HG03558 (cell line): ENCODE results near the gene KCNK13.
"Not testable (repeated sequence)": the region's sequence is repeated elsewhere in the genome, so short reads cannot be mapped to it uniquely, and the experiment has no call there.

Experiments
- ATAC-seq: cut with Tn5 transposase; IDR thresholded peaks from one replicate; pipeline ENCODE4 v1.9.1; 2021; ENCODE audit warnings: moderate number of reproducible peaks; ENCODE audit not compliant: unreplicated experiment; ENCODE audit errors: extremely low read depth

Gene KCNK13

DNA sequence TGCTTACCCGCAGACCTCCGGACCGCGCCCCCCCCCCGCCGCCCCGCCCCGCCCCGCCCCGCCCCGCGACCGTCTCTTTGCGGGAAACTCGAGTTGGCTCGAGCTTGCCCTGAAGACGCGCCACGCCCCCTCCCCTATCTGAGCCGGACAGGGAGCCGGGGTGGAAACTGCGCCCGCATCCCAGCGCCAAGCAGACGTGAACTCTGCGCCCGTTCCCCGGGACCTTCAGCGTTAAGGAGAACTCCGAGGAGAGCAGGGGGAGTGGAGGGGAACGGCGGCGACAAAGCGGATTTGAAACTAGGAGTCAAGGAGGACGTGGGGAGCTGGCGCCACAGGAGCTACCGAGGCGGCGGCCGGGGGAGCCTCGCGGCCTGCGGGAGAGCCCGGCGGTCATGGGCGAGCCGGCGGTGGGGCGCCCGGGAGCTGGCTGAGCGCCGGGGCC lies at the start of gene KCNK13:
TSS of gene KCNK13 (plus strand) at position 310 of the 442 bp plus-strand sequence. CDS start 212 bp downstream, outside the sequence.
- no peak for ATAC-seq

DNA sequence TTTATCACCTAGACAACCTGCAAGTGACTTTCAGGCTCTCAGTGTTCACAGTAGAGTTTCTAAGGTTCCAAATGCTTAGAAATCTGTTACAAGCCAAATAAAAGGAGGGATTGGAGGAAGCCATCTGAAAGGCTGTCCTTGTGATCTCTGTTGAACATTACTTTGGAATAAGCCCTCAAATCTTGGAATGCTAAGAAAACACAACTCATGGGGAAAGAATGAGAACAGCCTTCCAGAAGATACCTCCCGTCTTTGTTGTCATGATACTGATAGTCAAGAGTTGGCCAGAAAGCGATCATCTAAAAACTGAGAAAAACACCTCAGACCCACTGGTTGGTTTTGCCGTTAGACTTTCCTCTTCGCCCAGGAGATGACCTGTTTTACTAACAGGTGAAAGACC lies 44.4 kb upstream of the KCNK13 start:
- ATAC-seq: no peak

DNA sequence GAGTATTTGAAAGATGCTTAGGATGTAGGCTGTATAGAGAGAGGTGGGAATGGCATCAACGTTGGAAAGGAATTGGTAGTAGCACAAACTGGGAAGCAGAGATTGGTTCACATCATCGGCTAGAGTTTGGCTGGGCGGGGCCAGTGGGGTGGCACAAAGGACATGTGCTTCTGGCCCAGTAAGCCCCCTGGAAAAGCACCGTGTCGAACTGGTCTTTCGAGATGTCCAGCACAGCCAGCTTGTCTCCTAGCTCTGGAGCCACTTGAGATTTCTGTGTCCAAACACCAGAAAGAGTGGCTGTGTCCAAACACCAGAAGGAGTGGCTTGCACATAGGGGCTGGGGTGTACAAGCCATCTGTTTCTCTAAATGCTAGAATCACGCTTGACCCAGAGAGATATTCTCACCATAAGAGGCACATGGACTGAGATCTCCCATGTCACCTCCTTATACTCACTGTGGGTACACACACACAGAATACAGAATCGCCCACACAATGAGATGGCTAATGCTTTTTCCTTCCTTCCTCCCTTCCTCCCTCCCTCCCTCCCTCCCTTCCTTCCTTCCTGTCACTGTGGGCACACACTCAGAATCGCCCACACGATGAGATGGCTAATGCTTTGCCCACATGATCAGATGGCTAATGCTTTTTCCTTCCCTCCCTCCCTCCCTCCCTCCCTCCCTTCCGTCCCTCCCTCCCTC lies 41.8 kb upstream of the KCNK13 start:
- ATAC-seq: no peak

DNA sequence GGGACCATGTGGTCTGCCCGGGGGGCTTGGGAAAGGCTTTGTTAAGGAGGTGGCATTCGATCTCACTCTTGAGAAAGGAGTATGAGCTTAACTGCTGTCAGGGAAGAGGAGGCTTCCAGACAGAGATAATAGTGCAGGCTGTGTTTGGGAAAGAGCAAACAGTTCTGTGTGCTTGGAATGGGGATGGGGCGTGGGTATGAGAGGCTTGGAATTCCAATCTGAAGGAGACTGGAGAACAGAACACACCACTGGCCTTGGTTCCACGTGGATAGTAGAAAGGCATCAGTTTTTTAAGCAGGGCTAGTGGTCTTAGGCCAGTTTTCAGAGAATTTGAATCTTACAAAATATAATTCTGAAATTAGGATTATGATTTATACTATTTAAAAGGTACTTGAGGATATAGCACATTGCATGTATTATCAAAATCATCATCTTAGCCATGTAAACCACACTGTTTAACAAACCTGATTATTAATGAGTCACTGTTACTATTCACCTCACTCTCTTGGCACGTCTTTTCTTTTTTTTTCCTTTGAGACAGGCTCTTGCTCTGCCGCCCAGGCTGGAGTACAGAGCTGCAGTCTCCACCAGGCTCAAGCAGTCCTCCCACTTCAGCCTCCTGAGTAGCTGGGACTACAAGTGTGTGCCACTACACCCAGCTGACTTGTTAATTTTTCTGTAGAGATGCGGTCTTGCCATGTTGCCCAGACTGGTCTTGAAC lies 38.5 kb upstream of the KCNK13 start:
- ATAC-seq: no peak

DNA sequence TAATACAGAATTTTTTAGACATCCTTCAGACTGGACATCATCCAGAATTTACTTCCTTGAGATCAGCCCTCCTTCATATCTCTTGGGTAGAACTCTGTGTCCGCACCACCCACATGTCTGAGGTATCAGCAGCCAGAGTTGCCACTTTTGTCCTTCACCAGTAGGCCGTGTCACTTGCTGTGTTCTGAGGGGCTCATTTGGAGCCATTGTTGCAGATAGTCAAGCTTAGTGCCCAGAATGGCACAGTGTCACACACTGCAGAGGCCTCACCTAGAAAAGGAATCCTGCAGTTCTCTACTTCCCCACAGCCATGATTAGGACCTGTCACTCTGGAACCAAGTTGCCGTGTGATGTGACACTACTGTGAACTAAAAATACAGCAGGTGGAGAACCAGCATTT lies 36.9 kb upstream of the KCNK13 start:
- no peak for ATAC-seq

DNA sequence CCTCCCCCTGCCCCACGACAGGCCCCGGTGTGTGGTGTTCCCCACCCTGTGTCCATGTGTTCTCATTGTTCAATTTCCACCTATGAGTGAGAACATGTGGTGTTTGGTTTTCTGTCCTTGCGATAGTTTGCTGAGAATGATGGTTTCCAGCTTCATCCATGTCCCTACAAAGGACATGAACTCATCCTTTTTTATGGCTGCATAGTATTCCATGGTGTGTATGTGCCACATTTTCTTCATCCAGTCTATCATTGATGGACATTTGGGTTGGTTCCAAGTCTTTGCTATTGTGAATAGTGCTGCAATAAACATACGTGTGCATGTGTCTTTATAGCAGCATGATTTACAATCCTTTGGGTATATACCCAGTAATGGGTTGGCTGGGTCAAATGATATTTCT lies 35.2 kb upstream of the KCNK13 start:
- ATAC-seq: not testable (repeated sequence)

DNA sequence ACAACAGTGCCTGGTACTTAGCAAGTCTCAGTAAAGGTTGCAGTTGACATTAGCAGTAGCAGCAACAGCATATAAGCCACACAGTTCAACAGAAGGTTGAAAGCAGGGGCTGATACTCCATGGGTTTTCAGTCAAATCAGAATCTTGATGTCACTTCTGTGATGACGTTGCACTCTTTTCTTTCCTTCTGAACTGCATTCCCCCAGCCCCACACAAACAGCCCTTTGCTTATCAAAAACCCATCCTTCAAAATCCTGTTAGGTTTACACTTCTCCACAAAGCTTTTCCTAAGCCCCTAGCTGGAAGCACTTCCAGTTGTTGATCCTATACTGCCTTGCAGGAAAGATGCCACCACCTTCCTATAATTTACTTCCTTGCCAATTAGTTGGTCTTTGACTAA lies 34.0 kb upstream of the KCNK13 start:
- no peak for ATAC-seq

DNA sequence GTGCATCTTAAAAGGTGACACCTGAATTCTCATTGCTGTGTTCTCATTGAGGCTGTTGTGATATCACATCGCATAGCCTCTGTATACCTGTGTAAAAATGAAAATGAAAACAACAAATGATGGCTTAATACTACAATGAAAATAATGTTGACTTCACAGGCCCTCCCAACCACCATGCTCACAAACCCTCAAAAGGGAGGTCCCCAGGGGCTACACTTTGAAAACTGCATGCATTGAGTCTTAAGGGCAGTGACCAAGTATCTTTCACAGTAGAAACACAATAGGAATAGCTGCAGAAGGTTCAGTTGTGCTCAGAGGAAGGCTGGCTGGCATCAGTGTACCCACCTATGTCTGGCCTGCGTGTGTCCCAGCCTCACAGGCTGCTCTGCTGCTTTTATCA lies 27.6 kb upstream of the KCNK13 start:
- ATAC-seq: no peak

DNA sequence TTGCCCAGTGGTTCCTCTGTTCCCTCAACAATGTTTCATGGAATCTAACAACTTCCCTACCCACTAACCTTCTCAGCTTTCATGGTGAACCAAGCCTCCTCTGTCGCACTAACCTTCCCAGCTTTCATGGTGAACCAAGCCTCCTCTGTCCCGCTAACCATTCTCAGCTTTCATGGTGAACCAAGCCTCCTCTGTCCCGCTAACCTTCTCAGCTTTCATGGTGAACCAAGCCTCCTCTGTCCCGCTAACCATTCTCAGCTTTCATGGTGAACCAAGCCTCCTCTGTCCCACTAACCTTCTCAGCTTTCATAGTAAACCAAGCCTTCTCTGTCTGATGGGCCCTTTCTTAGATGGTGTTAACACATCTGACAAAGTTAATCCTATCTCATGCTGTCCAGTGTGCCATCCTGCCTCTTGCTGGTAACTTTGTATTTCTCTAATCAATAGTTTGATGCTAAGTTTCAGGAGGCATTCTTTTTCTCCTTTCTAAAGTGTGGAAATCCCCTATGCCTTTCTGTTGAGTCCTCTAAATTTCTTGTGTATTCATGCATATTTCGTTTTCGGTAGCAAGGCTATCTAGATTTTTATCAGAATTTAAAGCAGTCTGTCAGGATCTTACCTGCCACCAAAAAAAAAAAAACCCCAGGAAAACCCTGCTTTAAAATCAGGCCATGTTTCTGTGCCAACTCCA lies 26.8 kb upstream of the KCNK13 start:
- ATAC-seq: no peak

DNA sequence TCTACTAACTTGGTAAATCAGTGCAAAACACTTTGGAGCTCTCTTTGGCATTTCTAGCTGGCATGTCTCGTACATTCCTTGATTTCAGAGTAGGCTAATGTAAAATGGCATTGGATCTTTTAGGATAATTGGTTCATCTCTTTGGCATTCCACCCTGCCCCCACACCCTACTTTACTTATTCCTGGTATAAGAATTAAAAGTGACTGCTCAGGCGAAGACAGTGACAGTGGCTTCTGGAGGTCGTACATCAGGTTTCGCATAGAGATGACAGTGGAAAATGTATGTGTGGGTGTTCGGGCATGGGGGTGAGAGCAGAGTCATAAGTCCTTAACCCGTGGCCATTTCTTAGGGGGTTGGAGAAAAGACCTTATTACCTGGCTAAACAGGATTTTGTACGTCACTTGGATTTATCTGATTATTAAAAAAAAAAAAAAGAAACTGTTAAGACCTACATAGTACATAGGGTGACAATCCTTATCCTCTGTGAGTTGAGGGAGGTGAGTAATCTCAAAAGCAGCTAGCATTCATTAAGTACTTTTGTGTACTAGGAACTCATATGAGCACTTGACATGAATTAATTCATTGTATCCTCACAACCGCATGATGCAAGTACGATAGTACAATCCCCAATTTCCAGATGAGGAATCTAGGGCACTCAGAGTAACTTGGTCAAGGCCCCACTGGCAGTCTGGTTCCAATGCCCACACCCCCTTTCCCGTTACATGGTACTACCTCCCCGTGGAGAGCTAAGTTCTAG lies 22.4 kb upstream of the KCNK13 start:
- ATAC-seq: no peak

DNA sequence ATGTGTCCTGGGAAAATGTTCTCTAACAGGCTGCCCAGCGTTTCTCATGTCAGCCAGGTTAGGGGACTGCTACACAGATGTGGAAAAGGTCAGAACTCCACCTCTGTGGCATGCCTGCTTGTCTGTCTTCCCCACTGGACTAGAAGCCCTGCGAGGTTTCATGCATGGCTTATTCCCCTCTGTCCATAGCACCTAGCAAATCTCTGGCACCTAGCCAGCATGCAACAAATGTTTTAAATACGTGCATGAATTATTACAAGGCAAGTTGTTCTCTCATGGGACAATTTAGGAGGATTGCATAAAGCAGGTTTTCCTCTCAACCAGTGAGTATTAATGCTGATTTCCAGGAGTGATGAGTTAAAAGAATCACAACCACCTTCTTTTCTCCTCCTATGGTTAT lies 21.4 kb upstream of the KCNK13 start:
- ATAC-seq: no peak

DNA sequence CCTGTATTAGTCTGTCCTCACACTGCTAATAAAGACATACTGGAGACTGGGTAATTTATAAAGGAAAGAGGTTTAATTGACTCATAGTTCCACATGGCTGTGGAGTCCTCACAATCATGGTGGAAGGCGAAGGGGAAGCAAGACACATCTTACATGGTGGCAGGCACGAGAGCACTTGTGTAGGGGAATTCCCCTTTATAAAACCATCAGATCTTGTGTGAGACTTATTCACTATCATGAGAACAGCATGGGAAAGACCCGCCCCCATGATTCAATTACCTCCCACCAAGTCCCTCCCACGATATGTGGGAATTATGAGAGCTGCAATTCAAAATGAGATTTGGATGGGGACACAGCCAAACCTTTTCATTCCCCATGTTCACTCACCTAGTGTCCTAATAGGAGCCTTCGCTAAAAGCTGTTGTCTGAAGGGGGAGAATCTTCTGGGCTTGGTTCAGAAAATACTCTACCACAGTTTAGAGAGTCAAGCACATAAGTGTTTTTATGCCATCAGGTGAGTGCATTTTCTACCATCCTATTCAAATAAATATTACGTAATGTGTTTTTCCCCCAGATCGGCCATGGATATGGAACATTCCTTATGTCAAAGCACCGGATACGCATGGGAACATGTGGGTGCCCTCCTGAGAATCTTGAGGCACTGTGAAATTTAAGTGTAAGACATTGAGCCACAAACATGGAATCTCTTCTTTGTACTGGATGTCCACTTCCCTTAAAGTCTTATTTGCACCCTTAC lies 19.1 kb upstream of the KCNK13 start:
- ATAC-seq: no peak

DNA sequence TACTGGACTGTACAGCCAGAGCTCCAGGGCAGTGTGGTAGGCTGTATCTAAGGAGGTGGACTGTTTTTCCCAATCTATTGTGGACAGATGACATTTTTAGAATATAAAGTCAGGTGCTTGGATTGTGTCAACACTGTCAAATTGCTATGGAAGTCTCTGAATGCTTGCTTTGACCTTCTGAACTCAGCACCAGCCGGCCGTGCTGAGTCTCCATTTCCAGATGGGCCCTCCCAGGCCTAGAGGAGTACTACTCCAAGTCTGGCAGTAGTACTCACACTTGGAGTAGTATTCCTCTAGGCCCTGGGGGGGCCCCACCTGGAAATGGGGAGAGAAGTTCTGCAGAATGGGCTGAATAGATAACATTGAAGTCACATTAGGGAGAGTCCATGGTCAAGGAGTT lies 16.2 kb upstream of the KCNK13 start:
- no peak for ATAC-seq

DNA sequence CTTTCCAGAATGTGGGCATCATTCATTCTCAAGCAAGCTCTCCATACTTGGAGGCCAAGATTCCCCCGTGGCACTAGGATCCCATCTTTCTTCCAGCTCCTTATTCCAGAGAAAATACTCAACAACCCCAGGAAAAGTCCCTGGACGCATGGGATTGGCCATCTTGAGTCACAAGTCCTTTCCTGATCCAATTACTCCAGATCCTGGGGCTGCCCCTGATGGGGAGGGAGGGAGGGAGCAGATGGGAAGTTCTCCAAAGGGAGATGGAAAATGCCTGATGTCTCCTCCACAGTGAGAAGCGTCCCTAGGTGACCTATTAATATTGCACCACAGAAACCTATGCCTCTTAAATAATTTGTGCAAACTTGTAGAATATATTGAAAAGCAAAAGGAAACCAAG lies 12.4 kb upstream of the KCNK13 start:
- ATAC-seq: no peak

DNA sequence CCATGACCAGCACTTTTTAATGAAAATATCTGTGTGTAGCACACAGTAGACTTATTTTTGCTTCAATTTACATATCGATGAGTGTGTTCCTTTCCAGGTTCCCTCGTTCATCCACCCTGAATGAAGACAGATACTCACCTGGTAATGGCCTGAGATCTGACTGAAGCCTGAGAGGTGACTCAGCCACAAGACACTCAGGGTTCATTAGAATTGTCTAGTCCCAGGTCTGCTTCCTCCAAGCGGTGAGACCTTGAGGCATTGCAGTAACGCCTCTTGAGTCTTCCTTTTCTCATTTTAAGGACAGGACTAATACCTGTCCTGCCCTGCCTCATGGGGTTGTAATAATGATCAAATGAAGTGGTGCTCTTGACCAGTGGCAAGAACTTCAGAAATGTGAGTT lies 11.5 kb upstream of the KCNK13 start:
- ATAC-seq: no peak

DNA sequence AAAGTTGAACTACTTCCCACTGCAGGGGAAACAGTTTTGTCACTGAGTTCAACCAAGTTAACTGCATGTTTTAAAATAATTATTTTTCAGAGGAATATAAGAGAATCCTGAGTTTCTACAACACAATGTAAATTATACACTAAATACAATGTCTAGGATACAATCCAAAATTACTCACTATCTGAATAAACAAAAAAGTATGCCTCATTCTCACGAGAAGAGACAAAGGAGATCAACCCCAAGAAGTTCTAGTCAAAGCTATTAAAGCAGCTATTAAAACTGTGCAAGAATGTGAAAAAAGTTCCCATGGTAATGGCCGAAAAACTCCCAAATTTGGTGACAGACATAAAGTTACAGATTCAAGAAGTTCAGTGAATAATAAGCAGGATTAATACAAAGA lies 8.8 kb upstream of the KCNK13 start:
- ATAC-seq: no peak

DNA sequence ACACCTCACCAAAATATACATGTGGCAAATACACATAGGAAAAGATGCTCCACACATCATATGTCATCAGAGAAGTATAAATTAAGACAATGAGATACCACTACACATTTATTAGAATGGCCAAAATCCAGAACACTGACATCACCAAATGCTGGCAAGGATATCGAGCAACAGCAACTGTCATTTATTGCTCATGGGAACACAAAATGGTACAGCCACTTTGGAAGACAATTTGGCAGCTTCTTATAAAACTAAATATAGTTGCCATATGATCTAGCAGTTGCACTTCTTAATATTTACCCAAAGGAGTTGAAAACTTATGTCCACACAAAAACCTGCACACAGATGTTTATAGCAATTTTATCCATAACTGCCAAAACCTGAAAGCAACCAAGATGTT lies 7.0 kb upstream of the KCNK13 start:
- ATAC-seq: no peak

DNA sequence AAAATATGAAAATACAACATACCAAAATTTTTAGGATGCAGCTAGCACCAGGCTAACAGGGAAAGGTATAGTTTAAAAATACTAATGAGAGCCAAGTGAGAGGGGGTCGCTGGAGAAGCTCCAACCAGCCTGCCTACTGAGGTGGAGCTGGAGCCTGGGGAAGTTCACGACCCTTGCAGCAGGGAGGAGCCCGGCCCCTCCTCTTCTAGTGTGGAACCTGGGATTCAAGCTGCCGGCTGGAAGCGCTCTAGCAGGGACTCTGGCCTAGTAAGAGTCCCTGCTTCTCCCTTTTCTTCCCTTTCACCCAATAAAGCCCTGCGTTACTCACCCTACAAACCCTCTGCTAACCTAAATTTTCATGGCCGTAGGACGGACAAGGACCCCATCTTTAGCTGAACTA lies 5.0 kb upstream of the KCNK13 start:
- no peak for ATAC-seq

DNA sequence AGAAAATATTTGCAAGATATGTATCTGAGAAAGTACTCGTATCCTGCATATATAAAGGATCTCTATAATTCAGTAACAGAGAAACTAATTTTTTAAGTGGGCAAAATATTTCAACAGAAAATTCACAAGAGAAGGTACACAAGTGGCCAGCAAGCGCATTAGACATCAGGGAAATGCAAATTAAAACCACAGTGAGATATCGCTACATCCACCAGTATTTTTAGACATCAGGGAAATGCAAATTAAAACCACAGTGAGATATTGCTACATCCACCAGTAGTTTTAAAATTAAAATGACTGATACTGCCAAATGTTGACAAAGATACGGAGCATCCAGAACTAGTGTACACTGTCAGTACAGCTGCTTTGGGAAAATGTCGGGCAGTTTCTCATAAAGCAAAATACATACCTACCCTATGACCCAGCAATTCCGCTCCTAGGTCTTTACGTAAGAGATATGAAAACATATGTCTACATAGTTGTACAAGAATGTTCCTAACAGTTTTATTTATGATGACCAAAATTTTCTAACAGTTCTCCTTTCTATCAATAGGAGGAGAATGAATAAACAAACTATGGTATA lies 2.8 kb upstream of the KCNK13 start:
- no peak for ATAC-seq
